ENCODE results near the gene RPS15.
A peak's percentile ranks its signal among the peaks of the same experiment; 100 is the strongest.

Gene RPS15

DNA sequence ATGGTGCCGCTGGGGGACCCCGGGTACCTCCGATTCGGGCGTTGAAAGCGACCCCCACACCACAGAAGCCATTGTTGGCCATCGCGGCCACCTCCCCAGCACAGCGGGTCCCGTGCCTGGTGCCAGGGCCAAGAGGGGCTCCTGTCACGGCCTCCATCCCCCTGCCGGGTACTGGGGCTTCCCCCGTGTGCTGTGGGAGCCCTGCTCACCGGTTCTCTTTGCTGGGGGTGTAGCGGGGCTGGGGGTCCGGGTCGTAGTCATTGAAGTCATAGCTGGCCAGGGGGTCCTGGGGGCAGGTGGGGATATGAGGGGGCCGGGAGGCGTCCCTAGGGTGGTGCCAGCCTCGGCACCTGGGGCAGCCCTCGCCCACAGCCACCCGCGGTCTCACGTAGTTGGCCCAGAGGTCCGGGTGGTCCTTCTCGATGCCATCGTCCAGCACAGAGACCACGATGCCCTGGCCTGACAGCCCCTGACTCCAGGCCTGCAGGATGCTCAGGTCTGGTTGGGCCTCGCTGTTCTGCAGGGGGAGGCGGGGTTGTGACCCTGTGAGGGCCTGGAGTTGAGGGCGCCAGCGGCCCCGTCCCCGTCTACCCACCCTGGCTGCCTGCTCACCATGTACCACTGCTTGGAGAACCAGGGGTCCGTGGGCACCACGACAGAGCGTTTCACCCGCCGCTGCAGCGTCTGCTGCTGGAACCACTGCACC, 49.5 kb downstream of the RPS15 start:
- no peaks in the 10 kb centered on the region for H3K36me3 ChIP-seq (ENCODE audit: insufficient read depth, low read length)
- TF ChIP-seq EZH2 (IDR thresholded peaks at IDR 0.05; ENCODE audit: borderline replicate concordance, low read length), result no peak
- TF ChIP-seq, protein P1, sequence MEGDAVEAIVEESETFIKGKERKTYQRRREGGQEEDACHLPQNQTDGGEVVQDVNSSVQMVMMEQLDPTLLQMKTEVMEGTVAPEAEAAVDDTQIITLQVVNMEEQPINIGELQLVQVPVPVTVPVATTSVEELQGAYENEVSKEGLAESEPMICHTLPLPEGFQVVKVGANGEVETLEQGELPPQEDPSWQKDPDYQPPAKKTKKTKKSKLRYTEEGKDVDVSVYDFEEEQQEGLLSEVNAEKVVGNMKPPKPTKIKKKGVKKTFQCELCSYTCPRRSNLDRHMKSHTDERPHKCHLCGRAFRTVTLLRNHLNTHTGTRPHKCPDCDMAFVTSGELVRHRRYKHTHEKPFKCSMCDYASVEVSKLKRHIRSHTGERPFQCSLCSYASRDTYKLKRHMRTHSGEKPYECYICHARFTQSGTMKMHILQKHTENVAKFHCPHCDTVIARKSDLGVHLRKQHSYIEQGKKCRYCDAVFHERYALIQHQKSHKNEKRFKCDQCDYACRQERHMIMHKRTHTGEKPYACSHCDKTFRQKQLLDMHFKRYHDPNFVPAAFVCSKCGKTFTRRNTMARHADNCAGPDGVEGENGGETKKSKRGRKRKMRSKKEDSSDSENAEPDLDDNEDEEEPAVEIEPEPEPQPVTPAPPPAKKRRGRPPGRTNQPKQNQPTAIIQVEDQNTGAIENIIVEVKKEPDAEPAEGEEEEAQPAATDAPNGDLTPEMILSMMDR (IDR thresholded peaks at IDR 0.05; ENCODE audit: low read length), result no peak

DNA sequence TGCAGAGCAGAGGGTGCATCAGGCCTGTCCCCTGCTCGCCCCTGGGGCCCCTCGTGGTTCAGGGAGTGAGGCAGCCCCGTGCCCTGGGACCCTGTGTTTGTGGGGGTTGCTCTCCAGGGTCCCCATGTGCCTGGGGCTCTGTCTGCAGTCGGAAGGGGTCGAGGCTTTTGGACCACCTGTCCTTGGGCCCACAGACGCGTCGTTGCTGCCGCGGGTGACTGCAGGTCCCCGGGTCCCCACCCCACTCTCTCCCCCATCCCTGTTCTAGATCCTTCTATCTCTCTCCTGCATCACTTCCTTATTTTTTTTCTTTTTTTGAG, 50.0 kb downstream of the RPS15 start:
- no peak for TF ChIP-seq EZH2 (IDR thresholded peaks at IDR 0.05; ENCODE audit: borderline replicate concordance, low read length)
- TF ChIP-seq, protein P1 (IDR thresholded peaks at IDR 0.05; ENCODE audit: low read length), result no peak
- H3F3A ChIP-seq (ENCODE audit: insufficient read depth, low read length), result no peaks in the 10 kb centered on the region
- no peaks in the 10 kb centered on the region for H3K79me2 ChIP-seq (ENCODE audit: insufficient read depth, low read length)
- H3K4me3 ChIP-seq (ENCODE audit: low read depth, low read length, poor library complexity, severe bottlenecking), result no peak overlapping the region
- H3K4me2 ChIP-seq (ENCODE audit: low read length), result no peak overlapping the region
- H3K27me3 ChIP-seq (ENCODE audit: insufficient read depth, low read length), result no peaks in the 10 kb centered on the region; the same call in 1 of the 2 replicates
- H3K36me3 ChIP-seq (ENCODE audit: insufficient read depth, low read length), result no peaks in the 10 kb centered on the region
- H4K20me1 ChIP-seq (ENCODE audit: insufficient read depth, low read length), result no peaks in the 10 kb centered on the region
- H2AFZ ChIP-seq (ENCODE audit: low read length), result no peak overlapping the region
- H3K9me3 ChIP-seq (ENCODE audit: low read length), result no peaks in the 10 kb centered on the region
- peaks cover 13% of the 10 kb centered on the region for H3K4me1 ChIP-seq (ENCODE audit: insufficient read depth, low read length, severe bottlenecking)
- no peak overlapping the region for H3K27ac ChIP-seq (ENCODE audit: low read depth, low read length, poor library complexity, severe bottlenecking)
- no peaks in the 10 kb centered on the region for H3K9me2 ChIP-seq (ENCODE audit: low read depth, low read length)
- H3K9ac ChIP-seq (ENCODE audit: low read length), result no peak overlapping the region

More for the DNA sequence above, 49.5 kb downstream of the RPS15 start:
- H3K4me3 ChIP-seq (ENCODE audit: low read depth, low read length, poor library complexity, severe bottlenecking), result no peak overlapping the region
- no peaks in the 10 kb centered on the region for H4K20me1 ChIP-seq (ENCODE audit: insufficient read depth, low read length)
- H3K79me2 ChIP-seq (ENCODE audit: insufficient read depth, low read length), result no peaks in the 10 kb centered on the region
- H3K27me3 ChIP-seq (ENCODE audit: insufficient read depth, low read length), result no peaks in the 10 kb centered on the region; the same call in 1 of the 2 replicates
- no peak overlapping the region for H3K27ac ChIP-seq (ENCODE audit: low read depth, low read length, poor library complexity, severe bottlenecking)
- no peaks in the 10 kb centered on the region for H3F3A ChIP-seq (ENCODE audit: insufficient read depth, low read length)
- peaks cover 13% of the 10 kb centered on the region for H3K4me1 ChIP-seq (ENCODE audit: insufficient read depth, low read length, severe bottlenecking)
- H3K9ac ChIP-seq (ENCODE audit: low read length), result no peak overlapping the region
- H3K9me3 ChIP-seq (ENCODE audit: low read length), result no peaks in the 10 kb centered on the region
- H3K9me2 ChIP-seq (ENCODE audit: low read depth, low read length), result no peaks in the 10 kb centered on the region
- no peak overlapping the region for H3K4me2 ChIP-seq (ENCODE audit: low read length)
- no peak overlapping the region for H2AFZ ChIP-seq (ENCODE audit: low read length)

DNA sequence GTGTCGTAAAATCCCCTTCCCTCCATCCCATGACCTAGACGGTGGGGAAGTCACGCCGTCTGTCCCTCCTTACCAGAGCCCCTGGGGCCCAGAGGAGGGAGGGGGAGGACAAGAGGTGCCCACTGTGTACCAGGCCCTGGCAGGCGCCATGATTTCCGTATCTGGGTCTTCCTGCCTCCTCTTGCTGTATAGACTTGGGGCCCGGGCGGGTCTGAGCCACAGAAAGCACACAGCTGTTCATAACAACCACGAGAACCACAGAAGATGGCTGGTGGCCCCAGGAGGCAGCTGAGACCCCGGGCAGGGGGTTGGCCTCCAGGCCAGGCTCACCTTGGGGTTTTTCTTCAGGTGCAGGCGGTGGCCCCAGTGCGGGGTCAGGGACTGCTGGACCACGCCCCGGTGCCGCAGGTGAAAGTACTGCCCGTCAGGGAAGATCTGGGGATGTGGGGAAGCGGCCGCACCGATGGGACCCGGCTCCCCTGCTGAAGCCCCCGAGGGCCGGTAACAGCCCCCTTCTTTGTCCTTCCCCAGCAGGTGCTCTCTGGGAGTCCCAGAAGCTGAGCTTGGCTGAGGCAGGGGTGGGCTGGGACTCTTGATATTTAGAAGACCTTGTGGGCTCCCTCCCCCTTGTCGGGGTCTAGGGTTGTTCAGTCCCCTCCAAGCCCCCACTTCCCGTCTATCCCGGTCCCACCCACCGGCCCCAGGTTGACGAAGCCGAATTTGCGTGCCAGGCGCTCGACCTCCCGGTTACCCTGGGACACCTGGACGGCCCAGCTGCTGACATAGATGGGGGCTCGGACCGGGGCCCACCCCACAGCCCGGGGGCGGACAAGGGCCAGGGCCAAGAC, 51.5 kb downstream of the RPS15 start:
- Histone ChIP-seq H3F3A (ENCODE audit: insufficient read depth, low read length) (no peaks in the 10 kb centered on the region), H3K4me3 (ENCODE audit: low read depth, low read length, poor library complexity, severe bottlenecking) (peak overlapping the region; percentile 66), H4K20me1 (ENCODE audit: insufficient read depth, low read length) (no peaks in the 10 kb centered on the region), H3K9me3 (ENCODE audit: low read length) (no peaks in the 10 kb centered on the region), H3K9me2 (ENCODE audit: low read depth, low read length) (no peaks in the 10 kb centered on the region), H2AFZ (ENCODE audit: low read length) (no peak overlapping the region), H3K79me2 (ENCODE audit: insufficient read depth, low read length) (no peaks in the 10 kb centered on the region), H3K9ac (ENCODE audit: low read length) (peak overlapping the region; percentile 67), H3K27ac (ENCODE audit: low read depth, low read length, poor library complexity, severe bottlenecking) (no peak overlapping the region), H3K4me1 (ENCODE audit: insufficient read depth, low read length, severe bottlenecking) (peaks cover 13% of the 10 kb centered on the region), H3K27me3 (ENCODE audit: insufficient read depth, low read length) (no peaks in the 10 kb centered on the region; the same call in 1 of the 2 replicates), H3K36me3 (ENCODE audit: insufficient read depth, low read length) (no peaks in the 10 kb centered on the region), H3K4me2 (ENCODE audit: low read length) (peak overlapping the region; percentile 80)
- TF ChIP-seq EZH2 (IDR thresholded peaks at IDR 0.05; ENCODE audit: borderline replicate concordance, low read length), result no peak
- TF ChIP-seq, protein P1 (IDR thresholded peaks at IDR 0.05; ENCODE audit: low read length), result no peak
